ENCODE measurements around the gene BHLHE41.

DNA sequence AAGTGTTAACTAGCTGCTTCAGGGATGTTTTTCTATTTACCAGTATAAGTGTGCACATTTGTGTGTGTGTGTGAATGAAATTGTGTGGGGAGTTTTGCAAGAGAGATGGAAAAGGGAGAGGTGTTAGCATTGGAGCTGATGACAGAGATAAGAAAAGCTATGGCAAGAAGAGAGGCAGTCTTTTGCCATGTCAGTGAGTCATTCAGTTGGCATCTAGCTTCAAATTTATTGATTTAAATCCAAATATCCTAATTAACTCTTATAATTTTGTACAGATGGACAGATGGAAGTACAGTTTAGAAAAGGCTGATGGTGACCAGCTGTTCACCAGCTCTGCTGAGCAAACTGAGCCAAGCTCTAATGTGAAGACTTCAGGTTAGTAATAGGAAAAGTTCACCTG is 3.3 kb upstream of the BHLHE41 start:
- TF ChIP-seq, protein P1, sequence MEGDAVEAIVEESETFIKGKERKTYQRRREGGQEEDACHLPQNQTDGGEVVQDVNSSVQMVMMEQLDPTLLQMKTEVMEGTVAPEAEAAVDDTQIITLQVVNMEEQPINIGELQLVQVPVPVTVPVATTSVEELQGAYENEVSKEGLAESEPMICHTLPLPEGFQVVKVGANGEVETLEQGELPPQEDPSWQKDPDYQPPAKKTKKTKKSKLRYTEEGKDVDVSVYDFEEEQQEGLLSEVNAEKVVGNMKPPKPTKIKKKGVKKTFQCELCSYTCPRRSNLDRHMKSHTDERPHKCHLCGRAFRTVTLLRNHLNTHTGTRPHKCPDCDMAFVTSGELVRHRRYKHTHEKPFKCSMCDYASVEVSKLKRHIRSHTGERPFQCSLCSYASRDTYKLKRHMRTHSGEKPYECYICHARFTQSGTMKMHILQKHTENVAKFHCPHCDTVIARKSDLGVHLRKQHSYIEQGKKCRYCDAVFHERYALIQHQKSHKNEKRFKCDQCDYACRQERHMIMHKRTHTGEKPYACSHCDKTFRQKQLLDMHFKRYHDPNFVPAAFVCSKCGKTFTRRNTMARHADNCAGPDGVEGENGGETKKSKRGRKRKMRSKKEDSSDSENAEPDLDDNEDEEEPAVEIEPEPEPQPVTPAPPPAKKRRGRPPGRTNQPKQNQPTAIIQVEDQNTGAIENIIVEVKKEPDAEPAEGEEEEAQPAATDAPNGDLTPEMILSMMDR (IDR thresholded peaks at IDR 0.05) = no peak
- TF ChIP-seq POLR2A (IDR thresholded peaks at IDR 0.05) = no peak
